Measurements from ENCODE around the gene SLITRK4.

Gene SLITRK4

GRCh38 chrX:143621276-143621675, 14.6 kb downstream of the SLITRK4 start:
- H3F3A ChIP-seq (ENCODE audit: insufficient read depth, low read length), result no peaks in the 10 kb centered on the region
- H3K27me3 ChIP-seq (ENCODE audit: insufficient read depth, low read length), result no peaks in the 10 kb centered on the region
- no peak overlapping the region for H3K4me3 ChIP-seq (ENCODE audit: low read depth, low read length, poor library complexity, severe bottlenecking)
- H3K4me2 ChIP-seq (ENCODE audit: low read length), result no peak overlapping the region
- no peaks in the 10 kb centered on the region for H3K4me1 ChIP-seq (ENCODE audit: insufficient read depth, low read length, severe bottlenecking)
- H3K27ac ChIP-seq (ENCODE audit: low read depth, low read length, poor library complexity, severe bottlenecking), result no peak overlapping the region
- H3K9ac ChIP-seq (ENCODE audit: low read length), result no peak overlapping the region
- H4K20me1 ChIP-seq (ENCODE audit: insufficient read depth, low read length), result no peaks in the 10 kb centered on the region
- H3K9me3 ChIP-seq (ENCODE audit: low read length), result no peaks in the 10 kb centered on the region
- no peaks in the 10 kb centered on the region for H3K36me3 ChIP-seq (ENCODE audit: insufficient read depth, low read length)
- TF ChIP-seq CTCF (IDR thresholded peaks at IDR 0.05; ENCODE audit: low read length) (no peak), EZH2 (IDR thresholded peaks at IDR 0.05; ENCODE audit: borderline replicate concordance, low read length) (no peak)
- no peaks in the 10 kb centered on the region for H3K79me2 ChIP-seq (ENCODE audit: insufficient read depth, low read length)
- H2AFZ ChIP-seq (ENCODE audit: low read length), result no peak overlapping the region
- no peaks in the 10 kb centered on the region for H3K9me2 ChIP-seq (ENCODE audit: low read depth, low read length)

GRCh38 chrX:143615851-143616250, 20.1 kb downstream of the SLITRK4 start:
- Histone ChIP-seq H3K4me3 (ENCODE audit: low read depth, low read length, poor library complexity, severe bottlenecking) (no peak overlapping the region), H3K27me3 (ENCODE audit: insufficient read depth, low read length) (no peaks in the 10 kb centered on the region), H3K9ac (ENCODE audit: low read length) (no peak overlapping the region), H2AFZ (ENCODE audit: low read length) (no peak overlapping the region), H3K4me2 (ENCODE audit: low read length) (no peak overlapping the region), H4K20me1 (ENCODE audit: insufficient read depth, low read length) (no peaks in the 10 kb centered on the region), H3K79me2 (ENCODE audit: insufficient read depth, low read length) (no peaks in the 10 kb centered on the region), H3K4me1 (ENCODE audit: insufficient read depth, low read length, severe bottlenecking) (no peaks in the 10 kb centered on the region), H3F3A (ENCODE audit: insufficient read depth, low read length) (no peaks in the 10 kb centered on the region), H3K27ac (ENCODE audit: low read depth, low read length, poor library complexity, severe bottlenecking) (no peak overlapping the region), H3K9me3 (ENCODE audit: low read length) (no peaks in the 10 kb centered on the region), H3K36me3 (ENCODE audit: insufficient read depth, low read length) (no peaks in the 10 kb centered on the region), H3K9me2 (ENCODE audit: low read depth, low read length) (no peaks in the 10 kb centered on the region)
- no peak for TF ChIP-seq EZH2 (IDR thresholded peaks at IDR 0.05; ENCODE audit: borderline replicate concordance, low read length)
- TF ChIP-seq CTCF (IDR thresholded peaks at IDR 0.05; ENCODE audit: low read length), result no peak

GRCh38 chrX:143601809-143602208, 34.1 kb downstream of the SLITRK4 start:
- no peaks in the 10 kb centered on the region for H3K79me2 ChIP-seq (ENCODE audit: insufficient read depth, low read length)
- no peak overlapping the region for H2AFZ ChIP-seq (ENCODE audit: low read length)
- no peak overlapping the region for H3K4me2 ChIP-seq (ENCODE audit: low read length)
- no peak overlapping the region for H3K4me3 ChIP-seq (ENCODE audit: low read depth, low read length, poor library complexity, severe bottlenecking)
- no peaks in the 10 kb centered on the region for H3K36me3 ChIP-seq (ENCODE audit: insufficient read depth, low read length)
- no peaks in the 10 kb centered on the region for H3K9me2 ChIP-seq (ENCODE audit: low read depth, low read length)
- no peaks in the 10 kb centered on the region for H3K4me1 ChIP-seq (ENCODE audit: insufficient read depth, low read length, severe bottlenecking)
- no peaks in the 10 kb centered on the region for H4K20me1 ChIP-seq (ENCODE audit: insufficient read depth, low read length)
- no peaks in the 10 kb centered on the region for H3K9me3 ChIP-seq (ENCODE audit: low read length)
- no peak overlapping the region for H3K27ac ChIP-seq (ENCODE audit: low read depth, low read length, poor library complexity, severe bottlenecking)
- no peaks in the 10 kb centered on the region for H3F3A ChIP-seq (ENCODE audit: insufficient read depth, low read length)
- no peaks in the 10 kb centered on the region for H3K27me3 ChIP-seq (ENCODE audit: insufficient read depth, low read length)
- H3K9ac ChIP-seq (ENCODE audit: low read length), result no peak overlapping the region
- TF ChIP-seq CTCF (IDR thresholded peaks at IDR 0.05; ENCODE audit: low read length) (no peak), EZH2 (IDR thresholded peaks at IDR 0.05; ENCODE audit: borderline replicate concordance, low read length) (no peak)
